Measurements from ENCODE around the gene LTB4R.

The LTB4R gene

GRCh38 chr14:24280797-24281460, 30.4 kb upstream of the LTB4R start:
- H3K4me3 ChIP-seq (ENCODE audit: low read length), result no peak overlapping the region
- no peak overlapping the region for H3K4me2 ChIP-seq (ENCODE audit: low read length)
- H3K36me3 ChIP-seq (ENCODE audit: insufficient read depth, low read length), result no peaks in the 10 kb centered on the region
- no peak overlapping the region for H3K9ac ChIP-seq (ENCODE audit: low read depth, low read length)
- H3K4me1 ChIP-seq (ENCODE audit: control insufficient read depth, insufficient read depth, low read length), result no peaks in the 10 kb centered on the region
- H3K27me3 ChIP-seq (ENCODE audit: control insufficient read depth, insufficient read depth, low read length), result no peaks in the 10 kb centered on the region
- no peaks in the 10 kb centered on the region for H3K9me3 ChIP-seq (replicated peaks; ENCODE audit: low read length)

- H3K27me3 ChIP-seq (ENCODE audit: control insufficient read depth, insufficient read depth, low read length), result no peaks in the 10 kb centered on the region
- H3K4me3 ChIP-seq (ENCODE audit: low read length), result no peak overlapping the region
- H3K9ac ChIP-seq (ENCODE audit: low read depth, low read length), result no peak overlapping the region
- H3K4me1 ChIP-seq (ENCODE audit: control insufficient read depth, insufficient read depth, low read length), result no peaks in the 10 kb centered on the region
- no peaks in the 10 kb centered on the region for H3K36me3 ChIP-seq (ENCODE audit: insufficient read depth, low read length)
- no peak overlapping the region for H3K4me2 ChIP-seq (ENCODE audit: low read length)
- H3K9me3 ChIP-seq (replicated peaks; ENCODE audit: low read length), result no peaks in the 10 kb centered on the region
These were observed 29.7 kb upstream of the LTB4R start for GRCh38 chr14:24281636-24282035.

- H3K27me3 ChIP-seq (ENCODE audit: control insufficient read depth, insufficient read depth, low read length), result no peaks in the 10 kb centered on the region
- no peaks in the 10 kb centered on the region for H3K36me3 ChIP-seq (ENCODE audit: insufficient read depth, low read length)
These were observed 28.6 kb upstream of the LTB4R start for GRCh38 chr14:24282736-24283135.

GRCh38 chr14:24283796-24284460, 27.4 kb upstream of the LTB4R start:
- Histone ChIP-seq H3K36me3 (ENCODE audit: insufficient read depth, low read length) (no peaks in the 10 kb centered on the region), H3K27me3 (ENCODE audit: control insufficient read depth, insufficient read depth, low read length) (no peaks in the 10 kb centered on the region), H3K9ac (ENCODE audit: low read depth, low read length) (no peak overlapping the region)

More at GRCh38 chr14:24282736-24283135, 28.6 kb upstream of the LTB4R start:
- Histone ChIP-seq H3K9me3 (replicated peaks; ENCODE audit: low read length) (no peaks in the 10 kb centered on the region), H3K4me1 (ENCODE audit: control insufficient read depth, insufficient read depth, low read length) (no peaks in the 10 kb centered on the region), H3K4me3 (ENCODE audit: low read length) (no peak overlapping the region), H3K4me2 (ENCODE audit: low read length) (no peak overlapping the region), H3K9ac (ENCODE audit: low read depth, low read length) (no peak overlapping the region)

GRCh38 chr14:24284501-24285035, 26.7 kb upstream of the LTB4R start:
- H3K9ac ChIP-seq (ENCODE audit: low read depth, low read length), result no peak overlapping the region
- H3K4me3 ChIP-seq (ENCODE audit: low read length), result no peak overlapping the region
- no peaks in the 10 kb centered on the region for H3K36me3 ChIP-seq (ENCODE audit: insufficient read depth, low read length)
- no peaks in the 10 kb centered on the region for H3K27me3 ChIP-seq (ENCODE audit: control insufficient read depth, insufficient read depth, low read length)
- no peaks in the 10 kb centered on the region for H3K4me1 ChIP-seq (ENCODE audit: control insufficient read depth, insufficient read depth, low read length)
- H3K9me3 ChIP-seq (replicated peaks; ENCODE audit: low read length), result no peaks in the 10 kb centered on the region
- H3K4me2 ChIP-seq (ENCODE audit: low read length), result no peak overlapping the region

More at GRCh38 chr14:24283796-24284460, 27.4 kb upstream of the LTB4R start:
- no peaks in the 10 kb centered on the region for H3K9me3 ChIP-seq (replicated peaks; ENCODE audit: low read length)
- no peak overlapping the region for H3K4me3 ChIP-seq (ENCODE audit: low read length)
- H3K4me1 ChIP-seq (ENCODE audit: control insufficient read depth, insufficient read depth, low read length), result no peaks in the 10 kb centered on the region
- no peak overlapping the region for H3K4me2 ChIP-seq (ENCODE audit: low read length)

- Histone ChIP-seq H3K4me1 (ENCODE audit: control insufficient read depth, insufficient read depth, low read length) (no peaks in the 10 kb centered on the region), H3K27me3 (ENCODE audit: control insufficient read depth, insufficient read depth, low read length) (no peaks in the 10 kb centered on the region), H3K4me2 (ENCODE audit: low read length) (no peak overlapping the region), H3K9me3 (replicated peaks; ENCODE audit: low read length) (no peaks in the 10 kb centered on the region), H3K36me3 (ENCODE audit: insufficient read depth, low read length) (peaks cover 6% of the 10 kb centered on the region), H3K9ac (ENCODE audit: low read depth, low read length) (no peak overlapping the region), H3K4me3 (ENCODE audit: low read length) (no peak overlapping the region)
These were observed 26.0 kb upstream of the LTB4R start for GRCh38 chr14:24285351-24285750.

- Histone ChIP-seq H3K4me3 (ENCODE audit: low read length) (no peak overlapping the region), H3K9me3 (replicated peaks; ENCODE audit: low read length) (no peaks in the 10 kb centered on the region), H3K4me1 (ENCODE audit: control insufficient read depth, insufficient read depth, low read length) (no peaks in the 10 kb centered on the region), H3K36me3 (ENCODE audit: insufficient read depth, low read length) (peaks cover 18% of the 10 kb centered on the region), H3K9ac (ENCODE audit: low read depth, low read length) (no peak overlapping the region), H3K4me2 (ENCODE audit: low read length) (no peak overlapping the region), H3K27me3 (ENCODE audit: control insufficient read depth, insufficient read depth, low read length) (no peaks in the 10 kb centered on the region)
These were observed 24.3 kb upstream of the LTB4R start for GRCh38 chr14:24286996-24287395.

GRCh38 chr14:24289649-24290280, 21.5 kb upstream of the LTB4R start:
- peaks cover 25% of the 10 kb centered on the region for H3K36me3 ChIP-seq (ENCODE audit: insufficient read depth, low read length)
- H3K9ac ChIP-seq (ENCODE audit: low read depth, low read length), result no peak overlapping the region
- H3K4me1 ChIP-seq (ENCODE audit: control insufficient read depth, insufficient read depth, low read length), result no peaks in the 10 kb centered on the region
- H3K9me3 ChIP-seq (replicated peaks; ENCODE audit: low read length), result no peaks in the 10 kb centered on the region
- no peak overlapping the region for H3K4me2 ChIP-seq (ENCODE audit: low read length)
- no peaks in the 10 kb centered on the region for H3K27me3 ChIP-seq (ENCODE audit: control insufficient read depth, insufficient read depth, low read length)
- no peak overlapping the region for H3K4me3 ChIP-seq (ENCODE audit: low read length)

- no peaks in the 10 kb centered on the region for H3K27me3 ChIP-seq (ENCODE audit: control insufficient read depth, insufficient read depth, low read length)
- H3K9ac ChIP-seq (ENCODE audit: low read depth, low read length), result no peak overlapping the region
- H3K9me3 ChIP-seq (replicated peaks; ENCODE audit: low read length), result no peaks in the 10 kb centered on the region
- no peak overlapping the region for H3K4me2 ChIP-seq (ENCODE audit: low read length)
- no peaks in the 10 kb centered on the region for H3K4me1 ChIP-seq (ENCODE audit: control insufficient read depth, insufficient read depth, low read length)
- H3K36me3 ChIP-seq (ENCODE audit: insufficient read depth, low read length), result peaks cover 28% of the 10 kb centered on the region
- H3K4me3 ChIP-seq (ENCODE audit: low read length), result no peak overlapping the region
These were observed 20.6 kb upstream of the LTB4R start for GRCh38 chr14:24290746-24291145.

- H3K9ac ChIP-seq (ENCODE audit: low read depth, low read length), result no peak overlapping the region
- no peaks in the 10 kb centered on the region for H3K9me3 ChIP-seq (replicated peaks; ENCODE audit: low read length)
- peaks cover 3% of the 10 kb centered on the region for H3K4me1 ChIP-seq (ENCODE audit: control insufficient read depth, insufficient read depth, low read length)
- H3K27me3 ChIP-seq (ENCODE audit: control insufficient read depth, insufficient read depth, low read length), result no peaks in the 10 kb centered on the region
- no peak overlapping the region for H3K4me3 ChIP-seq (ENCODE audit: low read length)
- H3K4me2 ChIP-seq (ENCODE audit: low read length), result no peak overlapping the region
- peaks cover 36% of the 10 kb centered on the region for H3K36me3 ChIP-seq (ENCODE audit: insufficient read depth, low read length)
These were observed 19.7 kb upstream of the LTB4R start for GRCh38 chr14:24291446-24292117.

GRCh38 chr14:24292118-24292807, 19.0 kb upstream of the LTB4R start:
- H3K9ac ChIP-seq (ENCODE audit: low read depth, low read length), result no peak overlapping the region
- no peak overlapping the region for H3K4me2 ChIP-seq (ENCODE audit: low read length)
- no peaks in the 10 kb centered on the region for H3K9me3 ChIP-seq (replicated peaks; ENCODE audit: low read length)
- H3K4me3 ChIP-seq (ENCODE audit: low read length), result no peak overlapping the region
- no peaks in the 10 kb centered on the region for H3K27me3 ChIP-seq (ENCODE audit: control insufficient read depth, insufficient read depth, low read length)
- peaks cover 5% of the 10 kb centered on the region for H3K4me1 ChIP-seq (ENCODE audit: control insufficient read depth, insufficient read depth, low read length)
- H3K36me3 ChIP-seq (ENCODE audit: insufficient read depth, low read length), result peaks cover 37% of the 10 kb centered on the region
